Naive thymus-derived CD8-positive, alpha-beta T cell (primary cell): ENCODE measurements around the gene TMEM108. TPM values are rescaled to one million over a fixed set of nuclear protein-coding genes. Genes with fewer than 3 reads are reported as not detected.

ENCODE experiments used
- ATAC-seq, 2 donors: fragments of 150-1000 bp; cut with Tn5 transposase in 1 of 2; sonication (Bioruptor Pico), chemical (Tn5 transposase) in 1 of 2; 1 replicate in 1 of 2; 2 replicates in 1 of 2; pipeline ENCODE4 v1.10.0; 2021; ENCODE audit warnings: mild to moderate bottlenecking in 2 of 2, moderate library complexity in 2 of 2
- POLR2A ChIA-PET: fragments of 350-600 bp; sonication (Branson Sonifier 250); formaldehyde crosslinking; loops from one replicate; lab custom pipeline; 2021; ENCODE audit warnings: antibody characterized with exemption; lab: Charles Lee
- DNase-seq, 10 donors: peaks; one replicate each; pipeline versions ENCODE4 v3.0.0 to v3.0.0-alpha.2; 2020 to 2022
- H3K27ac Mint-ChIP-seq, 10 donors: one replicate each; pipeline ENCODE4 v1.8.0; 2020 to 2022; ENCODE audit warnings: mild to moderate bottlenecking in 10 of 10, mixed read lengths in 10 of 10, moderate library complexity in 4 of 10, inconsistent platforms in 1 of 10
- H3K27me3 Mint-ChIP-seq, 5 donors: one replicate each; pipeline ENCODE4 v1.8.0; 2021 to 2022; ENCODE audit warnings: mixed read lengths in 5 of 5
- H3K36me3 Mint-ChIP-seq, 3 donors: one replicate each; pipeline ENCODE4 v1.8.0; 2020 to 2022; ENCODE audit warnings: mixed read lengths in 3 of 3, mild to moderate bottlenecking in 2 of 3, inconsistent platforms in 1 of 3
- H3K4me1 Mint-ChIP-seq, 4 donors: one replicate each; pipeline ENCODE4 v1.8.0; 2021 to 2022; ENCODE audit warnings: mixed read lengths in 4 of 4
- H3K4me3 Mint-ChIP-seq, 10 donors: one replicate each; pipeline ENCODE4 v1.8.0; 2020 to 2022; ENCODE audit warnings: mild to moderate bottlenecking in 10 of 10, mixed read lengths in 10 of 10, moderate library complexity in 6 of 10, inconsistent platforms in 1 of 10
- H3K9me3 Mint-ChIP-seq, 9 donors: one replicate each; pipeline ENCODE4 v1.8.0; 2020 to 2022; ENCODE audit warnings: mixed read lengths in 9 of 9, mild to moderate bottlenecking in 3 of 9, inconsistent platforms in 1 of 9, moderate library complexity in 1 of 9
- polyA plus RNA-seq, 3 donors: library from polyadenylated mRNA; unstranded; fragments of 300-500 nt; fragmentation: Illumina TruSeq; gene quantifications; one replicate each; pipeline ENCODE4 v1.2.3, GENCODE V29; 2021
- total RNA-seq, 8 experiments: library from RNA in 2 of 8; stranded (reverse) in 2 of 8; gene quantifications; one replicate each; pipeline ENCODE4 v1.2.3 and lab custom pipeline; 2021 to 2026

Gene TMEM108
- total and polyA plus RNA-seq, 5 experiments from 2014 or later: not detected

DNA sequence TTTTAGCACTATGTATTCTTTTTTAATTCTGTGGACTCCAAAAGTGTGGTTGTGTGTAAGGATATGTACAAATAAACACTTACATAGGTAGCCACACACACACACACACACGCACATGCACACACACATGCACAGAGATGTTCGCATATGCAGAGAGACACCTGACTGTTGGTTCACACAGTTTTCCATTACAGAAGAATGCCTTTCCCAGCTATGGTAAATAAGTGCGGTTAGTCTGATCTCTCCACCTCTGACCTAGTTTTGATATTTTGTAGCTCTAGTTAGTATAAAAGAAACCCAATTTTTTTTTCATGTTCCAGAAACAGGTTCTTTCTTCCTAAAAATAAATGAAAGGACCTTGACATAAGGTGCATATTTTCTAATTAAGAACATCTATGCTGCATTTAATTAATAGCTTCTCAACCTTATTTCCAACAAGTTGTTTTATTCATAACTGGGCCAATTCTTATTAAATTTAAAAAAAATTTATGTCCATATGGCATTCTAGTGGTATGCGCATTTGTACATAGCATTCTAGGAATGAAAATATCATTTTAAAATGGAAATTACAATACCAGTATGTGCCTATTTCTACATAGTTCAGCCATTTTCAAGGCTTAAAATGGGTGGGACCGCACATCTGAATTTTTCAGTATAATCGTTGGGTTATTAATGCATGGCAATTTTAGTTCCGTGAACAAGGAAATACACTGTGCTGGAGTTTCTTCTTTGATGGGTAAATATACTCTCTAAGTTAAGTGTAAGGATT is 27.2 kb downstream of the TMEM108 start:
- Mint-ChIP-seq H3K27ac (no peak overlapping the region), H3K4me1 (no peaks in the 10 kb centered on the region), H3K9me3 (no peaks in the 10 kb centered on the region), H3K27me3 (peaks cover 8 to 18% (median 9%) of the 10 kb centered on the region in 5 donors), H3K4me3 (no peak overlapping the region), H3K36me3 (no peaks in the 10 kb centered on the region)
- no peak for ATAC-seq
- POLR2A ChIA-PET: no interaction called here
- no peak for DNase-seq

DNA sequence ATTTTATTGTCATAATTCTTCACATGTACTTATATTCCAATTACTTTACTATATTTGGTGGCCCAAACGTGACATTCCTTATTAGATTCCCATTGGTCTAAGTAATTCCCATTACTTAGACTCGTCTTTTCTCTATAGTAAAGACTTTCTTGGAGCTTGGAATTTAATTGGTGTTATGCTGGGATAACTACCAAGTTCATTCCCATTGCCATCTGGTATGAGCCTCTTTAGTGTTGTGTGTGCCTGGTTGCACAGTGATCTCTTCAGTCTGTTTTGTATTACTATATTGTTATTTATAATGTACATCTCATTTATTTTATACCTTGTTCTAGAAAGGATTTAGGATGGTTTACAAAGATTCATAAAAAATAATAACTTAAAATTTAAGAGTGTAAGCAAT is 27.8 kb downstream of the TMEM108 start:
- Mint-ChIP-seq H3K4me3 (no peak overlapping the region), H3K36me3 (no peaks in the 10 kb centered on the region), H3K27ac (no peak overlapping the region), H3K27me3 (peaks cover 8 to 18% (median 9%) of the 10 kb centered on the region in 5 donors), H3K4me1 (no peaks in the 10 kb centered on the region), H3K9me3 (no peaks in the 10 kb centered on the region)
- POLR2A ChIA-PET: no interaction called here
- no peak for ATAC-seq
- no peak for DNase-seq

DNA sequence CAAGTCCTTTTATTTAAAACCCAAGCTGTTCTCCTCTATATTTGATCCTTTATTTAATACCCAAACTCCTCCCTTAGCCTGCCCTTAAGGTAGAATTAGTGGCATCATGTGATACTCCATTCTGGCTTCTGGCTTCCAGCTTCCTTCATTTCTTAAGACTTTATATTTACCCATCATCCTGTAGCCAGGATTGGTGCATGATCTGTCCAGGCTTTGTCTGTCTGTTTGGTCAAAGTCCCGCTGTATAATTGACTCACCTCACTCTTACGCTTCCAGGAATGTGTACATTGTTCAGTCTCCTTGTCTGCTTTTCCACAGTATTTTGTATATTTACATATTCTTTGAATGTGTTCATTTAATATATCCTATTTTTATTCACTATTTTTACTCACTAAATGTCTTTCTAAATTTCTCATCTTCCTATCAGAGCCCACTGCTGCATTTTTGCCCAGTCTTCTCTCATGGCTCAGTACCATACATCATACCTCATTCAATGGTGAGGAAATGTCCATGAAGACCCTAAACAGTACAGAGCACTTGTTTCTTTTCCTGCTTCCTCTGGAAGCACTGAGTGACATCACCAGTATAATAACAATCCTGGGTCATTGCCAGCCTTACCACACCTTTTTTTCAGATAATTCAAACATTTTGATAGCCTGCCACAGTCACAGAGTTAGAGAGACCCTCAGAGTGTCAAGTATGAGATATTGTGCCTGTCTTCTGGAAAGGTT is 31.5 kb downstream of the TMEM108 start:
- Mint-ChIP-seq H3K27ac (no peak overlapping the region), H3K27me3 (peaks cover 0 to 10% (median 4%) of the 10 kb centered on the region in 5 donors), H3K9me3 (no peaks in the 10 kb centered on the region), H3K4me3 (no peak overlapping the region), H3K36me3 (no peaks in the 10 kb centered on the region), H3K4me1 (no peaks in the 10 kb centered on the region)
- no peak for DNase-seq
- ATAC-seq: no peak
- POLR2A ChIA-PET: no interaction called here

DNA sequence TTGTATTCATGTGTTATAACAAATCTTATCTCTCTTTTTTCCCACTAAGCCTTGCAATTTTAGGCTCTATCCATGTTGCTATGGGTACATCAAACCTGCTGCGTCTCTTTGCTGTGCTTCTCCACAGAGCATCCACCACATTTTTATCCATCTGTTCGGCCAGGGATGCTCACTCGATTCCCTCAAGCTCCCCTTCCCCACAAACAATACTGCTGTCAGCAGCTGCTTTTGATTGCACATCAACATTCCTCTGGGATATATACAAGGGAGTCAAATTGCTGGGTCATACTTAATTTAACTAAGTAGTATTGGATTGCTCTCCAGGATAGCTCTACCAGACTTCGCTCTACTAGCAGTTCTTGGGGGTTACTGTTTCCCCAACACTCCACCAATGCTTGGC is 36.8 kb downstream of the TMEM108 start:
- POLR2A ChIA-PET: no interaction called here
- no peaks in the 10 kb centered on the region for H3K4me1 Mint-ChIP-seq

DNA sequence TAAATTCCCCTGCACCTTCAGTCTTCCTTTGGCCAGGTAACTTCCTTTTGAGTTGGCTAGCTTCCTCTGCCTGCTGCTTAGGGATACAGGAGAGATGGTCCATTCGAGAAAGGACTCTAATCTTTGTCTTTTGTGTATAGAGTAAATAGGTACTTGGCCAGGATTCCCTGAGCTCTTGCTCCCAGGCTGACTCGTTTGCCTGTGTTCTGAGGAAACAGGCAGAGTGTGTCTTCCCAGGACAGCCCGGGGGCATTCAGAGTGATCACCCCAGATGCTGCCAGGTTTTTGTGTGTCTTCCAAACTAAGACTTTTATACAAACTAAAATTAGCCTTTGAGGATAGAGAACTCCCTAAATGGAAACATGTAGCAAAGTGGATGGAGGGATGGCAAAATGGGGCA is 39.5 kb downstream of the TMEM108 start:
- DNase-seq: no peak
- Mint-ChIP-seq H3K4me3 (no peak overlapping the region), H3K27me3 (peaks cover 3 to 47% (median 13%) of the 10 kb centered on the region in 5 donors), H3K9me3 (peaks cover 0 to 12% (median 6%) of the 10 kb centered on the region in 9 donors), H3K27ac (no peak overlapping the region), H3K4me1 (no peaks in the 10 kb centered on the region), H3K36me3 (peaks cover 0 to 10% (median 0%) of the 10 kb centered on the region in 3 donors)
- no peak for ATAC-seq
- POLR2A ChIA-PET: no interaction called here

More for the DNA sequence above, 36.8 kb downstream of the TMEM108 start:
- Mint-ChIP-seq H3K4me3 (no peak overlapping the region), H3K27me3 (peaks cover 0 to 34% (median 5%) of the 10 kb centered on the region in 5 donors), H3K36me3 (no peaks in the 10 kb centered on the region), H3K27ac (no peak overlapping the region), H3K9me3 (peaks cover 0 to 3% (median 0%) of the 10 kb centered on the region in 9 donors)
- no peak for ATAC-seq
- no peak for DNase-seq

DNA sequence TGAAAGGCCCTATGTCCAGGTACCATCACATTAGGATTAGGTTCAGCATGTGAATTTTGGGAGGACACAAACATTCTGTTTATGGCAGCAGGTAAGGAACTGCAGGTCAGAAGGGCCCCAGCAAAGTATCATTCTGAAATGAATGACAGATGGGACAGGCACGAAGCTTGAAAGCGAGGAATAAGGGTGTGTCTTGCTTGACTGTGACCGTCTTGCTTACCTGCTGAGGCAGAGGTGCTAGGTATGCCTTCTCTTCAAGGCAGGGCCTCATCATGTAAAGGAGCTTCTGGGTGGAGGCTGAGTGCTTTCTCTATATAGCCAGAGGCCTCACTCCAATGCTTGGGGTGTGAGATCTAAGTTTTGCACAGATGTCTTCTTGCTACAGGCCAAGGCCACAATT is 41.4 kb downstream of the TMEM108 start:
- Mint-ChIP-seq H3K4me1 (no peaks in the 10 kb centered on the region), H3K4me3 (no peak overlapping the region), H3K27ac (no peak overlapping the region)

DNA sequence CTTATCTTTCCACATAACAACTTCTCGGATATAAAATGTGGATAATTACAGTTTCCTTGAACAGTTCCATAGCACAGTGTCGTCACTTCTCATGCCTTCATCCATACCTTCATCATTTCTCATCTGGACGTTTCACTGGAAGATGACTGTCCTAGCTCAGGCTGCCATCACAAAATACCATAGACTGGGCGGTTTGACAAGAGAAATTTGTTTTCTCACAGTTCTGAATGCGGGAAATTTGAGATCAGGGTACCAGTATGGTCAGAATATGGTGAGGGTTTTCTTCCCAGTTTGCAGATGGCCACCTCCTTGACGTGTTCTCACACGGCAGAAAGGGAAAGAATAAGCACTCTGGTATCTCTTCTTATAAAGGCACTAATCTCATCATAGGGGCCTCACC is 42.8 kb downstream of the TMEM108 start:
- Mint-ChIP-seq H3K27me3 (peaks cover 3 to 25% (median 8%) of the 10 kb centered on the region in 5 donors), H3K27ac (no peak overlapping the region), H3K4me3 (no peak overlapping the region), H3K36me3 (peaks cover 0 to 10% (median 0%) of the 10 kb centered on the region in 3 donors), H3K4me1 (no peaks in the 10 kb centered on the region), H3K9me3 (peaks cover 0 to 12% (median 6%) of the 10 kb centered on the region in 9 donors)
- ATAC-seq: no peak
- POLR2A ChIA-PET: no interaction called here
- DNase-seq: no peak

More for the DNA sequence above, 41.4 kb downstream of the TMEM108 start:
- ATAC-seq (no peak), DNase-seq (no peak)
- POLR2A ChIA-PET: no interaction called here
- Mint-ChIP-seq H3K9me3 (peaks cover 0 to 12% (median 6%) of the 10 kb centered on the region in 9 donors), H3K27me3 (peaks cover 3 to 37% (median 10%) of the 10 kb centered on the region in 5 donors), H3K36me3 (peaks cover 0 to 10% (median 0%) of the 10 kb centered on the region in 3 donors)

DNA sequence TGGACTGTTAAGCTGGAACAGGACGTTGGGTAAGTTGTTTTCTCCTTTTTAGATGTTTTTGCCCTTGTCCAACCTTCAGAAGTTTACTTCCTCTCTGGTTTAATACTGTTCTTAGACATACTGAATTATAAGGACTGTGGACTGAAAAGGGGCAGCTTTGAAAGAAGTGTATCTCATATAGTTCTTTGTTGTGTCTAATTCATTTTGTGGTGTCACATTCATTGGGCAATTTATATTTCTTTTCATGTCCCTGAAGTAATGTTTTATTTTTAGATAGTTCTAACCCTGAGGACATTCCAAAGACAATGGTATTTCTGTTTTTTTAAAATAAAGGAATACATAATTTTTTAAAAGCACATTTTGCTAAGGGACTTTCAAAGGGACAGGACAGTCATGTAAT is 45.2 kb downstream of the TMEM108 start:
- POLR2A ChIA-PET: no interaction called here
- peaks cover 3 to 13% (median 8%) of the 10 kb centered on the region in 5 donors for H3K27me3 Mint-ChIP-seq
- H3K9me3 Mint-ChIP-seq: peaks cover 0 to 12% (median 5%) of the 10 kb centered on the region in 9 donors
- DNase-seq (no peak), ATAC-seq (no peak)
- peaks cover 0 to 10% (median 0%) of the 10 kb centered on the region in 3 donors for H3K36me3 Mint-ChIP-seq
- no peak overlapping the region for H3K27ac Mint-ChIP-seq
- no peaks in the 10 kb centered on the region for H3K4me1 Mint-ChIP-seq
- H3K4me3 Mint-ChIP-seq: no peak overlapping the region

DNA sequence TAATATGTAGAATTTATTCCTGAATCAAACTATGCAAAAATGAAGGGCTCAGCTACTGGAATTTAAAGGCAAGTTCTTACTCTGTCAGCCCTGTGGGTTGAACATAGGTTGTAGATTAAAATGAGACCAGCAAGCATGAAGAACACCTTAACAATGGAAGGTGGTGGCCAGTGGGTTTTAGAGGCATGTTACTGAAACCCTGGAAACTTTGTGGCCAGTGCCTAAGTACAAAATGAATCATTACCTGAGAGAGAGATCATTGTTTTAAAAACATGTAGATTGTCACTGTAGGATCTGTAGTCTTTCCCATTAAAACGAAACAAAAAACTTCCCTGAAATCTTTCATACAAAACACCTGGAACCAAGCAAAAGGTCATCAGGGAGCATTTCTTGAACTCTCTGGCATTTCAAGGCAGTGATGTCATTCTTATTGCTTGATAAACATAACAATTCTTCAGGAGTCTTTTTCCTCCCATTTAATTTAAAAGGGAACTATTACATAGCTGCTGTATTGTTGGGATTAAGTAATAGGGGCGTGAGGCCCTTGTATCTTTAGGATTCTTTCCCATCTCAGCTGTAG is 51.8 kb downstream of the TMEM108 start:
- H3K4me3 Mint-ChIP-seq: no peak overlapping the region
- no peaks in the 10 kb centered on the region for H3K4me1 Mint-ChIP-seq
- DNase-seq (no peak), ATAC-seq (no peak)
- H3K27me3 Mint-ChIP-seq: peaks cover 0 to 9% (median 7%) of the 10 kb centered on the region in 5 donors
- no peak overlapping the region for H3K27ac Mint-ChIP-seq
- no peaks in the 10 kb centered on the region for H3K36me3 Mint-ChIP-seq
- H3K9me3 Mint-ChIP-seq: no peaks in the 10 kb centered on the region
- POLR2A ChIA-PET: no interaction called here

DNA sequence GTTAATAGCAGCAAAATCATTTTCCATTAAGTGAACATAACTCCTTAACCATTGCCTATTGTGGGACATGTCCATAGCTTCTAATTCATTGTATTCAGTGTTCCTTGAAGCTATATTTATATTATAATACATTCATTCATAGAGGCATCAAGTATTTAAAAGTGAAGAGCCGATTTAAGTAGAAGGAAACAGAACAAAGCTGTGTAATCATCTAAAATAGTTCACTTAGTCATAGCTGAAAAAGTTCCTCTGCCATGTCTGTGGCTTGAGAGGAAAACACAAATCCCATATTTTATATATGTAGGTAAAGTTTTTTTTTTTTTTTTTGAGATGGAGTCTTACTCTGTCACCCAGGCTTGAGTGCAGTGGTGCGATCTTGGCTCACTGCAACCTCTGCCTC is 54.5 kb downstream of the TMEM108 start:
- peaks cover 0 to 2% (median 0%) of the 10 kb centered on the region in 9 donors for H3K9me3 Mint-ChIP-seq
- ATAC-seq (no peak), DNase-seq (no peak)
- no peaks in the 10 kb centered on the region for H3K4me1 Mint-ChIP-seq
- H3K27me3 Mint-ChIP-seq: peaks cover 3 to 12% (median 7%) of the 10 kb centered on the region in 5 donors
- POLR2A ChIA-PET: no interaction called here
- no peaks in the 10 kb centered on the region for H3K36me3 Mint-ChIP-seq
- H3K4me3 Mint-ChIP-seq: no peak overlapping the region
- H3K27ac Mint-ChIP-seq: no peak overlapping the region

DNA sequence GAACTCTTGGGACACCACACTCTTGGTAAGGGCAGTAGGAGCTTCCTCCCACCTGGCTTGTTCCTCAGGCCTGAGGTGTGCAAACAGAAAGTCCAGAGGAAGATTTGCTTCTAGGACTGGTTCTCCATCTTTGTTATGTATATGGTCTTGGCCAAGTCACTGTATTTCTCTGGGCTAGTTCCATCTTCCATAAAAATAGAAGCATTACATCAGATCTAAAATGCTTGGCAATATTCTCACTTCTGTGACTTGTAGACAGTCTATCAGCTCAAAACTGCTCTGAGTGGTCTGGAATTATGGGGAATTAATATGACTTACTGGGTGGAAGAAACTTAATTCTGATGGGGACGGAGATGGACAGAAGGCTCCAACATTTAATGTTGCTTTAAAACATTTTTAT is 55.2 kb downstream of the TMEM108 start:
- H3K9me3 Mint-ChIP-seq: peaks cover 0 to 4% (median 0%) of the 10 kb centered on the region in 9 donors
- H3K36me3 Mint-ChIP-seq: no peaks in the 10 kb centered on the region
- H3K4me3 Mint-ChIP-seq: no peak overlapping the region
- no peaks in the 10 kb centered on the region for H3K4me1 Mint-ChIP-seq
- ATAC-seq: no peak
- POLR2A ChIA-PET: no interaction called here
- peaks cover 3 to 19% (median 8%) of the 10 kb centered on the region in 5 donors for H3K27me3 Mint-ChIP-seq
- no peak for DNase-seq
- no peak overlapping the region for H3K27ac Mint-ChIP-seq

DNA sequence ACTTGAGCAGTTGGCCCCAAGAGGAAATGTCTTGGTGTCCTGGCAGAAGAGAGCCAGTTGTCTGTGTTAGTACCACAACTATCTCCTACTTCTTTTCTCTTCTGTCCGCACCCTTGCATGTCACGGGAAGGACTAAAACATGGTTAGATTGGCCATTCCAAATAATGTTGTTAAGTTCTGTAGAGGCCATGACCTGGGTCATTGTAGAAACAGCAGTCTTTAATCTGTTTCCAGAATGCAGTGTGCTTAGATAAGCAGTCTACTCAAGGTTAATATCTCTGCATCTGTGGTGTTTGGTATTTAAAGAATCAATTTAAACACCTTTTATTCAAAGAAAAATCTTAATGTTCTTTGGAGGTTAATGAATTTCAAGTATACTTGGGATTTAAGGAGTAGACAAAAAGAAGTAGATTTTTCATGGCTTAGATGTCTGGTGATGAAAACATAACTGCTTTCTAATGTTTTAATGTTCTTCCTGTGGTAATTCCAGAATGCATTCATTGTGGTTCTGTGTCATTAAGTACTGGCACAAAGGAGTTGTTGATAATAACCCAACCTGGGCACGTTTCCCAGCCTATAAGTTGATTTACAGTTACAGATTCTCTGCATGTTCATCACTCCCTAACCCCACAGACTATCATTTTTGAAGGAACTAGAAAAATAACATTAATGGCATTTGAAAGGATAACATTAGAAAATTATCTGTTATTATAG is 58.9 kb downstream of the TMEM108 start:
- no peak for DNase-seq
- H3K36me3 Mint-ChIP-seq: no peaks in the 10 kb centered on the region
- no peak overlapping the region for H3K4me3 Mint-ChIP-seq
- peaks cover 2 to 20% (median 6%) of the 10 kb centered on the region in 5 donors for H3K27me3 Mint-ChIP-seq
- H3K4me1 Mint-ChIP-seq: no peaks in the 10 kb centered on the region
- no peak for ATAC-seq
- POLR2A ChIA-PET: no interaction called here
- peaks cover 0 to 4% (median 0%) of the 10 kb centered on the region in 9 donors for H3K9me3 Mint-ChIP-seq
- H3K27ac Mint-ChIP-seq: no peak overlapping the region
